KMS-11 (cell line): ENCODE results near the gene LRRC1.

Experiments used
- H2AFZ ChIP-seq: fragments of 200-600 bp; sonication (generic); 2 replicates; pipeline ENCODE4 v1.6.1; 2016; ENCODE audit warnings: antibody characterized with exemption, mixed run types, low read depth
- H3K27ac ChIP-seq: fragments of 200-600 bp; sonication (generic); 2 replicates; pipeline ENCODE4 v1.6.1; 2016; ENCODE audit warnings: mild to moderate bottlenecking, mixed run types
- H3K27me3 ChIP-seq: fragments of 200-600 bp; sonication (generic); 2 replicates; pipeline ENCODE4 v1.6.1; 2017; ENCODE audit warnings: mild to moderate bottlenecking, low read depth, mixed run types, moderate library complexity; ENCODE audit not compliant: insufficient read depth
- H3K36me3 ChIP-seq: fragments of 200-600 bp; sonication (generic); 2 replicates; pipeline ENCODE4 v1.6.1; 2017; ENCODE audit warnings: mild to moderate bottlenecking, mixed run types; ENCODE audit not compliant: insufficient read depth
- H3K4me1 ChIP-seq: fragments of 200-600 bp; sonication (generic); 2 replicates; pipeline ENCODE4 v1.6.1; 2016; ENCODE audit warnings: mild to moderate bottlenecking, low read depth, mixed run types; ENCODE audit not compliant: poor library complexity, severe bottlenecking
- H3K4me2 ChIP-seq: fragments of 200-600 bp; sonication (generic); 2 replicates; pipeline ENCODE4 v1.7.0; 2016; ENCODE audit warnings: mild to moderate bottlenecking, mixed run types
- H3K4me3 ChIP-seq: fragments of 200-600 bp; sonication (generic); IDR thresholded peaks from 2 replicates; pipeline ENCODE4 v1.6.1; 2017; ENCODE audit warnings: low read depth, low read length, mixed read lengths; ENCODE audit not compliant: insufficient read depth
- H3K79me2 ChIP-seq: fragments of 200-600 bp; sonication (generic); 2 replicates; pipeline ENCODE4 v1.6.1; 2016; ENCODE audit warnings: low read depth, mixed run types; ENCODE audit not compliant: insufficient read depth
- H3K9ac ChIP-seq: fragments of 200-600 bp; sonication (generic); 2 replicates; pipeline ENCODE4 v1.6.1; 2016; ENCODE audit warnings: mild to moderate bottlenecking, mixed run types
- H4K20me1 ChIP-seq: fragments of 200-600 bp; sonication (generic); 2 replicates; pipeline ENCODE4 v1.6.1; 2016; ENCODE audit warnings: mild to moderate bottlenecking, mixed run types; ENCODE audit not compliant: insufficient read depth
- CTCF ChIP-seq: fragments of 200-600 bp; sonication (generic); conservative IDR thresholded peaks from 2 replicates; pipeline ENCODE4 v1.6.1; 2017; ENCODE audit warnings: low read depth, mild to moderate bottlenecking, antibody characterized with exemption, low read length, moderate library complexity, mixed read lengths

Gene LRRC1

GRCh38 chr6:53892707-53893106 lies 97.9 kb downstream of the LRRC1 start:
- H2AFZ ChIP-seq = no peak overlapping the region
- H3K79me2 ChIP-seq = no peaks in the 10 kb centered on the region
- H3K4me2 ChIP-seq = peak overlapping the region; percentile 93
- H3K4me1 ChIP-seq = peaks cover 92% of the 10 kb centered on the region
- H3K36me3 ChIP-seq = no peaks in the 10 kb centered on the region
- no peaks in the 10 kb centered on the region for H3K27me3 ChIP-seq
- peak overlapping the region; percentile 97 for H3K27ac ChIP-seq
- no peak overlapping the region for H3K4me3 ChIP-seq
- no peaks in the 10 kb centered on the region for H4K20me1 ChIP-seq
- peak overlapping the region; percentile 40 for H3K9ac ChIP-seq
- TF ChIP-seq CTCF = no peak

- H3K4me2 ChIP-seq = peak overlapping the region; percentile 93
- TF ChIP-seq CTCF = no peak
- no peaks in the 10 kb centered on the region for H3K36me3 ChIP-seq
- peak overlapping the region; percentile 74 for H3K9ac ChIP-seq
- H3K79me2 ChIP-seq = no peaks in the 10 kb centered on the region
- no peaks in the 10 kb centered on the region for H3K27me3 ChIP-seq
- H3K27ac ChIP-seq = peak overlapping the region; percentile 97
- peaks cover 89% of the 10 kb centered on the region for H3K4me1 ChIP-seq
- no peak overlapping the region for H2AFZ ChIP-seq
- H3K4me3 ChIP-seq = no peak overlapping the region
- no peaks in the 10 kb centered on the region for H4K20me1 ChIP-seq
Measured at GRCh38 chr6:53894091-53894490, 99.3 kb downstream of the LRRC1 start.

GRCh38 chr6:53896196-53896595 lies 101.4 kb downstream of the LRRC1 start:
- Histone ChIP-seq H4K20me1 (no peaks in the 10 kb centered on the region), H3K27ac (peak overlapping the region; percentile 97; the same call in 1 of the 2 replicates), H3K9ac (no peak overlapping the region), H3K4me1 (peaks cover 73% of the 10 kb centered on the region), H2AFZ (no peak overlapping the region), H3K4me3 (no peak overlapping the region), H3K79me2 (no peaks in the 10 kb centered on the region), H3K27me3 (no peaks in the 10 kb centered on the region), H3K36me3 (no peaks in the 10 kb centered on the region), H3K4me2 (no peak overlapping the region)
- TF ChIP-seq CTCF = no peak

- Histone ChIP-seq H4K20me1 (no peaks in the 10 kb centered on the region), H3K4me3 (no peak overlapping the region), H3K27ac (no peak overlapping the region), H3K36me3 (no peaks in the 10 kb centered on the region), H2AFZ (no peak overlapping the region), H3K79me2 (no peaks in the 10 kb centered on the region), H3K4me2 (peak overlapping the region; percentile 0; the same call in 1 of the 2 replicates), H3K27me3 (no peaks in the 10 kb centered on the region), H3K9ac (no peak overlapping the region), H3K4me1 (peaks cover 54% of the 10 kb centered on the region)
- no peak for TF ChIP-seq CTCF
Measured at GRCh38 chr6:53898026-53898795, 103.4 kb downstream of the LRRC1 start.
